ENCODE results near the gene CCDC134. TPM values are rescaled to one million over a fixed set of nuclear protein-coding genes. Genes with fewer than 3 reads are reported as not detected.
A peak's percentile ranks its signal among the peaks of the same experiment; 100 is the strongest.

The CCDC134 gene
- total RNA-seq, 2 experiments from 2014 or later = 20.3 to 20.9 TPM

DNA sequence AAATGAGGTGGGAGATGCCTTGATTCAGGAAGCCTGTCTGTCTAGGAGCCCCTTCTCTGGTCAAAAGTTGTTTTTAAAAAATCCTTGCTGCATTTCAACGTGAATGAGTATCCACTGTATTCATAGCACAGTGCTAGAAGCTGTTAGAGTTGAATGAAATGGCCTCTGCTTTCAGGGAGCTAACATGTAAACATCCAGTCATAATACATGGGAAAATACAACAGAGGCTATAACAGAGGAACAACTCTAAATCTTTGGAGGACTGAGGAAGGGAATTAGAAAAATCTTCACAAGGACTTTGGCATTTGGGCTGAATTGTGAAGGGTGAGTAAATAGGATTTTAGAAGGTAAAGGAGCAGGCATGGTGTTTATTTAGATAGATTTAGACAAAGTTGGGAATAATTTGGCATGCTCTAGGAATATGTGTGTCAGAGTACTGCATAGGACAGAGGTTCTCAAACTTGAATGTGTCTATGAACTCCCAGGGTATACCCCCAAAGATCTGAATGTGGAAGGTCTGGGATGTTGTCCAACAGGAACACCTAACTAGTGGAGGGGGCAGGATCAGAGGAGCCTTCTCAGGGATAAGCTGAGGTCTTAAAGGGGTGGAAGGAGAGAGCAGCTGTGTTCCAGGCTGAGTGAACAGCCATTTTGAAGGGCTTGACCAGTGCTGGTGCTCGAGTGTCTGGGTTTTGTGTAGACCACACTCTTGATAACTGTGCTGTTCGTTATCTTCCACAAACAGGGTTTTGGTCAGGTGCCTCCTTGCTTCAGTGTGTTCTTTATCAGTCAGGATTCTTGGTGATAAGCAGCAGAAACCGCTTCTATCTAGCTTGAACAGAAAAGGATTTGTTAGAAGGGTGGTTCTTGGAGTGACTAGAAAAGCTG lies 45.1 kb downstream of the CCDC134 start:
- ATAC-seq = no peak
- POLR2A ChIA-PET = no interaction called here
- DNase-seq = no peak
- Mint-ChIP-seq H3K4me1 (ENCODE audit: low read depth) (peaks cover 43% of the 10 kb centered on the region), H3K27ac (no peak overlapping the region), H3K4me3 (no peak overlapping the region), H3K9me3 (ENCODE audit: insufficient read depth) (no peaks in the 10 kb centered on the region), H3K36me3 (ENCODE audit: low read depth) (peaks cover 30% of the 10 kb centered on the region), H3K27me3 (ENCODE audit: low read depth) (no peaks in the 10 kb centered on the region)
- CTCF ChIA-PET = interaction anchor here (1.0 to 4.9 kb wide), 6 partner anchors 11 to 149 kb away, joined by 3 to 36 read pairs (median 3); partner anchors contain the start of gene SREBF2

DNA sequence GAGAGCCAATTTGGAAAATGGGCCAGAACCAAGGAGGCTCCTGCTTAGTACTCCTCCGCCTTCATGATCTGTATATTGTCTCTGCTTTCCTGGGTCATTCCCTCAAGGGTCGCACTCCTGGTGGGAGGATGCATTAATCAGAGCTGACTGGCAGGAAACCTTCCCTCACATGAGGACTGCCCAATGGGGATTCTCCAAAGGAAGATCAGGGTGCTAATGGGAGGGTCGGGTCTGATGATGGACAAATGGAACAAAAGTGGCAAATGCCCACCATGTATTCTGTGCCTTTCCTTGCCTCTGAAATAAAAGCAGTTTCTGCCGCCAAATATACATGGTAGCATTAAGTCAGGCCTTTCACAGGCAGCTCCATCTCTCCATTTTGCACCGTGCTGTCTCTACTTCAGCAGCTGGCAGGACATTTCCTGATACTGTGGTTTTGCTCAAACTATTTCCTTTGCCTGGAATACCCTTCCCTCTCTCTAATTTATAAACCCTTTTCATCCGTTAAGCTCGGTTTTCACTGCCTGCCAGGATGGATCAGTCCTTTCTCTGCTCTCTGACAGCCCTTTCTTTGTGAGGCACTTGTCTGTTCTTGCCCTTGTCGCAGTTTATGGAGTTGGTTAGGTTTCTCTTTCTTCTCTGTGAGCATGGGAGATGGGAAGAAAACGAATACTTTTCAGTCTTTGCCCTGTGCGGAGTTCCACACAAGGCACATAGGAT lies 45.9 kb downstream of the CCDC134 start:
- Mint-ChIP-seq H3K36me3 (ENCODE audit: low read depth) (peaks cover 25% of the 10 kb centered on the region), H3K4me1 (ENCODE audit: low read depth) (peaks cover 43% of the 10 kb centered on the region), H3K4me3 (no peak overlapping the region), H3K9me3 (ENCODE audit: insufficient read depth) (no peaks in the 10 kb centered on the region), H3K27me3 (ENCODE audit: low read depth) (no peaks in the 10 kb centered on the region), H3K27ac (no peak overlapping the region)
- ATAC-seq (no peak), DNase-seq (no peak)
- POLR2A ChIA-PET = interaction anchor here (0.9 kb wide), 1 partner anchor 157 kb away, joined by 3 read pairs; no protein-coding TSS in a partner anchor
- CTCF ChIA-PET = interaction anchor here (1.0 to 4.9 kb wide), 7 partner anchors 10 to 149 kb away, joined by 3 to 36 read pairs (median 3); partner anchors contain the start of gene SREBF2

DNA sequence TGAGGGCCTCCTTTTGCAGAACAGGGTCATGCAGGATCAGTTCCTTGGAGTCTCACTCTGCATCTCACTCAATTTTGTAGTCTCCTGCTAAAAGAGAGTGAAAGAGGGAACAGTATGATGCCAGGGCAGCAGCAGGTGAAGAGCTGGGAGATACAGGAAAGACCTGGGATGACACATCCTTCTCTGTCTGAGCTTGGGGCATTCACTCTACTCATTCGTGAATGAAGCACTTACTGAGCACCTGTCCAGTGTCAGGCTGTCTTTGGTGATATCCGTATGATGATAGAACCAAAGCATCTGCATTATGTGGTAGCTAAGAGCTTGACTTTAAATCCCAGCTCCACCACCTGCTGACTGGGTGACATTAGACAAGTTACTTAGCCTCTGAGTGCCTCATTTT lies 46.8 kb downstream of the CCDC134 start:
- H3K36me3 Mint-ChIP-seq (ENCODE audit: low read depth) = peaks cover 22% of the 10 kb centered on the region
- ATAC-seq (no peak), DNase-seq (no peak)
- H3K4me3 Mint-ChIP-seq = no peak overlapping the region
- POLR2A ChIA-PET = interaction anchor here (0.7 to 0.9 kb wide), 3 partner anchors 13 to 158 kb away, joined by 3 read pairs; no protein-coding TSS in a partner anchor
- H3K4me1 Mint-ChIP-seq (ENCODE audit: low read depth) = peaks cover 43% of the 10 kb centered on the region
- CTCF ChIA-PET = interaction anchor here (0.8 to 4.9 kb wide), 4 partner anchors 9 to 150 kb away, joined by 3 to 36 read pairs (median 4); no protein-coding TSS in a partner anchor
- H3K27ac Mint-ChIP-seq = peak overlapping the region; percentile 21
- H3K27me3 Mint-ChIP-seq (ENCODE audit: low read depth) = no peaks in the 10 kb centered on the region
- H3K9me3 Mint-ChIP-seq (ENCODE audit: insufficient read depth) = no peaks in the 10 kb centered on the region

DNA sequence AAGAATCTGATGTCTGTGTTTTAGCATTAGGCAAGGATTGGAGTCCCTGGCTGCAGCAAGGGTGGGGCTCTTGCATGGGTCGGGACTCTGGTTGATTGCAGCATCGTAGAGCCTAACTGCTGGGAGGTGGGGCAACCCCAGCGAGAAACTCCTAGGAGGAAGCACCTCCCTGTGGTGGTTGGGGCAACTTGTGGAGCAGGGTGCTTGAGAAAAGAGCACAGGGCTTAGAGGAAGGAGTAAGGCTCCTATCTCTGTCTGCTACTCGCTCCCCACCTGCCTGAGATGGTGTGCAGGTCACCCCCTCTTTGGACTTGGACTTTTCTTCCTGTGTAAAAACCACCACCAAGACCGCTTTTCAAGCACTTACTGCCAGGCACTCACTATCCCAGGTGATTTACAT lies 48.0 kb downstream of the CCDC134 start:
- DNase-seq = no peak
- H3K4me1 Mint-ChIP-seq (ENCODE audit: low read depth) = peaks cover 41% of the 10 kb centered on the region
- peak overlapping the region; percentile 33 for H3K27ac Mint-ChIP-seq
- no peak for ATAC-seq
- H3K27me3 Mint-ChIP-seq (ENCODE audit: low read depth) = no peaks in the 10 kb centered on the region
- ChIA-PET CTCF (no interaction called here), POLR2A (no interaction called here)
- no peaks in the 10 kb centered on the region for H3K9me3 Mint-ChIP-seq (ENCODE audit: insufficient read depth)
- no peak overlapping the region for H3K4me3 Mint-ChIP-seq
- peaks cover 23% of the 10 kb centered on the region for H3K36me3 Mint-ChIP-seq (ENCODE audit: low read depth)

DNA sequence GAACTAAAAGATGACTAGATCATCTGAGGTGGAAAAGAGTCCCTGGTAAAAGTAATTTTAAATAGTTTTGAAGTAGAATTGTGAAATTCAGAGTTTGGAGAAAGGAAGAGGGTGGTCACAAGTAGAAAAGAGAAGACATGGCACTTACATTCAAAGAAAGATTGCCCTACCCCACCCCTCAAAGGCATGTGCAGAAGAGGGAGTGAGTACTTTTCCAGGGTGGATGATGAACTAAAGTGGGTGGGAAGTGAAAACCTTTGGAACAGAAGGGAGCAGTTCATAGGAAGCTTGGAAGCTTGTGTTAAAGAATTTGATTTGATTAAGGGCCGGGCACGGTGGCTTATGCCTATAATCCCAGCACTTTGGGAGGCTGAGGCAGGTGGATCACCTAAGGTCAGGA lies 56.0 kb downstream of the CCDC134 start:
- ATAC-seq = no peak
- H3K36me3 Mint-ChIP-seq (ENCODE audit: low read depth) = peaks cover 18% of the 10 kb centered on the region
- CTCF ChIA-PET = interaction anchor here (0.7 to 5.8 kb wide), 12 partner anchors 11 to 160 kb away, joined by 3 to 36 read pairs (median 4); partner anchors contain the start of genes MEI1 and SREBF2
- H3K4me1 Mint-ChIP-seq (ENCODE audit: low read depth) = peaks cover 57% of the 10 kb centered on the region
- POLR2A ChIA-PET = interaction anchor here (1.4 to 1.6 kb wide), 2 partner anchors 34 to 56 kb away, joined by 3 to 4 read pairs; partner anchors contain the start of gene CCDC134
- no peak for DNase-seq
- no peak overlapping the region for H3K27ac Mint-ChIP-seq
- no peaks in the 10 kb centered on the region for H3K9me3 Mint-ChIP-seq (ENCODE audit: insufficient read depth)
- H3K4me3 Mint-ChIP-seq = no peak overlapping the region
- no peaks in the 10 kb centered on the region for H3K27me3 Mint-ChIP-seq (ENCODE audit: low read depth)

DNA sequence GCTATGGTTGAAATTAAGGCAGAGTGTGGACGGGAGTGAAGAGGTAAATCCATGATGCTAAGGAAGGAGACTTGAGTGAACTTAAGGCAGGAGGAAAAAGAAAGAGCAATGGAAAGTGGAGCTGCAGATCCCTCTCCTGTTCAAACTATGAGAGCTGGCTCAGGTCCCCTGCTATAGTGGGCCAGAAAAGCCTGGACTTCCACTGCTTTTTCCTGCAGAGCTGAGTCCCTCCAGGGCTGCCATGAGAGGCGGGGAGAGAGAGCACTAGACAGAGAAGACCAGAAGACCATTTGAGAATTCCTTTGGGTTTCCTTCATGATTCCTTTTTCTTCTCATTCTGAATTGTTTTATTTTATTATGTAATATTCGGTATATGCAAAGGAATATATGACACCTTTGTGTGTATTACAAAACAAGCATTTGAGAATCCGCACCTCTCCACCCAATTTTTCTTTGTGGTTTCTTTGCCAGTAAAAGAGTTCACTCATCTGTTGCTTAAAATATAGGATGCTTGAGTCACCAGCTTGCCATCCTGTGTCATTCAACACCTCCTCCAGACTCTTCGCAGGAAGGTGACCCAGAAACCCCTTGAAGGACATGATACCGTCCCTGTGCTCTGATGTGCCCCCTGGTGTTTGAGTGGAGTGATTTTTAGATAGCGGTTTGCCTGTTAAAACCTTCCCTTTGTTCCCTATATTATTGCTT lies 56.8 kb downstream of the CCDC134 start:
- Mint-ChIP-seq H3K36me3 (ENCODE audit: low read depth) (peaks cover 18% of the 10 kb centered on the region), H3K27me3 (ENCODE audit: low read depth) (no peaks in the 10 kb centered on the region), H3K4me1 (ENCODE audit: low read depth) (peaks cover 61% of the 10 kb centered on the region), H3K27ac (peak overlapping the region; percentile 31), H3K4me3 (peak overlapping the region; percentile 12), H3K9me3 (ENCODE audit: insufficient read depth) (no peaks in the 10 kb centered on the region)
- ChIA-PET CTCF (interaction anchor here (0.6 to 5.8 kb wide), 19 partner anchors 10 to 191 kb away, joined by 3 to 36 read pairs (median 4); partner anchors contain the start of genes CCDC134, MEI1 and SREBF2), POLR2A (interaction anchor here (1.2 to 1.6 kb wide), 3 partner anchors 24 to 57 kb away, joined by 3 to 5 read pairs (median 4); partner anchors contain the start of genes CCDC134 and SREBF2)
- peak; percentile 71 for ATAC-seq
- DNase-seq = peak; percentile 79

DNA sequence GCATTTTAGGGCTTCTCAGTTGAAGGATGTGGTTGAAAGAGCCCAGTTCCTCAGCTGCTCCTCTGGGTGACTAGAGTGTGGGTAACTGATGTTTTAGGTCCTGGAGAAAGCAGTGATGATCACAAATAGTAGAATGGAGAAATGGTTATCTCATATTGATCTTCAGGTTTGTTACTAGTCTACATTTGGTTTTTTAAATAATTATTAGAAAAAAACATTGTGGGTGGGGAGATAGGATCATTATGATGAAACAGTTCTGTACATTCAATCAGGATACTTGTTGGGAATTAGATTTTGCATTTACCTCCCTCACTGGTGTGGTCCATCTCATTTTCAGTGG lies 57.4 kb downstream of the CCDC134 start:
- H3K27ac Mint-ChIP-seq = peak overlapping the region; percentile 36

DNA sequence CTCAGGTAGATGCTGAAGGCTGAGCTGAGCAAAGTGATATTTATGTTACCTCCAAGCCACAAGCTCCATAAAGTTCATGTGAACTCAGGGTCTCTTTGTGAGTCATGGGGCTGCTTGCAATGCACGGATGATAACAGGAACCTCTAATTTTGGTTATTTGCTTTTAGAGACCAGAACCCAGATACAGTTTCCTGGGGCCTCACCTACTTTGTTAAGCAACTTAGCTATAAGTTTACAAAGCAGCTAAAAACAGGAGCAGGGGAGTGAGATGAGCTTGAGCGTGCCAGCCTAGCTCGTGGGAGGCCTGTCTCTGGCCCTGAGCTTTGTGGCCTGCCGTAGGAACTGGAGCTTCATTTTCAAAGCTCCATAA lies 61.7 kb downstream of the CCDC134 start:
- ChIA-PET CTCF (interaction anchor here (0.6 to 2.7 kb wide), 21 partner anchors 9 to 450 kb away, joined by 3 to 35 read pairs (median 5); partner anchors contain the start of genes CCDC134, SREBF2 and TNFRSF13C), POLR2A (interaction anchor here (0.7 to 2.6 kb wide), 7 partner anchors 10 to 165 kb away, joined by 3 to 8 read pairs (median 4); partner anchors contain the start of genes CCDC134 and SREBF2)
- ATAC-seq (peak; percentile 39), DNase-seq (peak; percentile 33)
- Mint-ChIP-seq H3K4me3 (no peak overlapping the region), H3K4me1 (ENCODE audit: low read depth) (peaks cover 64% of the 10 kb centered on the region), H3K36me3 (ENCODE audit: low read depth) (peaks cover 20% of the 10 kb centered on the region), H3K27ac (peak overlapping the region; percentile 71), H3K9me3 (ENCODE audit: insufficient read depth) (no peaks in the 10 kb centered on the region), H3K27me3 (ENCODE audit: low read depth) (no peaks in the 10 kb centered on the region)

More for the DNA sequence above, 57.4 kb downstream of the CCDC134 start:
- no peak for ATAC-seq
- ChIA-PET POLR2A (interaction anchor here (1.2 kb wide), 1 partner anchor 24 kb away, joined by 5 read pairs; the partner anchor contains the start of gene SREBF2), CTCF (interaction anchor here (0.7 to 5.8 kb wide), 15 partner anchors 12 to 257 kb away, joined by 3 to 36 read pairs (median 5); partner anchors contain the start of genes CCDC134, MEI1 and SREBF2)
- Mint-ChIP-seq H3K27me3 (ENCODE audit: low read depth) (no peaks in the 10 kb centered on the region), H3K4me3 (no peak overlapping the region), H3K4me1 (ENCODE audit: low read depth) (peaks cover 65% of the 10 kb centered on the region), H3K9me3 (ENCODE audit: insufficient read depth) (no peaks in the 10 kb centered on the region), H3K36me3 (ENCODE audit: low read depth) (peaks cover 16% of the 10 kb centered on the region)
- no peak for DNase-seq

DNA sequence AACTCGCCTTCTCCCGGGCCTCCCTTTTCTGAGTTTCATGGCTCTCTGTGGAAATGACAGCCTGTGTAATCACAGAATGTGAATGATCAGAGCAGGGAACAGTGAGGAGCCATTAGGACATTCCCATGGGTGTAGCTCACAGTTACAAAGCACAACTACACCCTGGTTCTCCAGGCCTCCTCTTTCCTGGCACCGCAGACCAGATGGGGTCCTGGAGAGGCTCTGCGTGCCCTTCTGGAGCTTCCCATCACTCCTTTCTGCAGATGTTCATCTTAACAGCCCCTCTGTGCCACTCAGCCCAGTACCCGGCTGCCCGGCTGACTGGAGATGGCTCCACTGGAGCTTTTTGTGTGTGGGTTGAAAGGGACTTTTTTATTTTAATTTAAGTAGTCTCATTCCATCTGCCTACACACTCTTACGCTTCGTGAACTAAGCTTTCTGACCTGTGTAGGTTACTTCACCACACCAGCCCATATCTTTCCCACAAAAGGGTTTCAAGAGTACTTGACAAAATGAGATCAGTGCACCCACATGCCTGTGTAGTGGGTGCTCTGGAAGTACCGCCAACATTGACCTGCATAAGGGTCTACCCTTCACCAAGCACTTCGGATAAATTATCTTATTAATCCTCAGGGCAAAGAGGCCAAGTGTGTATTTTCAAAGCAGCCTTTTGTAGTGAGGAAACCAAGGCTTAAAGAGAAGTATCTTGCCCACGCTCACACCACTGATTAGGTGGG lies 62.2 kb downstream of the CCDC134 start:
- DNase-seq (peak; percentile 31), ATAC-seq (peak; percentile 48)
- peak overlapping the region; percentile 10 for H3K4me3 Mint-ChIP-seq
- H3K27me3 Mint-ChIP-seq (ENCODE audit: low read depth) = no peaks in the 10 kb centered on the region
- H3K27ac Mint-ChIP-seq = peak overlapping the region; percentile 71
- H3K9me3 Mint-ChIP-seq (ENCODE audit: insufficient read depth) = no peaks in the 10 kb centered on the region
- CTCF ChIA-PET = interaction anchor here (0.6 to 2.7 kb wide), 21 partner anchors 8 to 450 kb away, joined by 3 to 35 read pairs (median 5); partner anchors contain the start of genes CCDC134, SREBF2 and TNFRSF13C
- peaks cover 59% of the 10 kb centered on the region for H3K4me1 Mint-ChIP-seq (ENCODE audit: low read depth)
- POLR2A ChIA-PET = interaction anchor here (0.7 to 2.6 kb wide), 7 partner anchors 10 to 165 kb away, joined by 3 to 8 read pairs (median 4); partner anchors contain the start of genes CCDC134 and SREBF2
- H3K36me3 Mint-ChIP-seq (ENCODE audit: low read depth) = peaks cover 24% of the 10 kb centered on the region

DNA sequence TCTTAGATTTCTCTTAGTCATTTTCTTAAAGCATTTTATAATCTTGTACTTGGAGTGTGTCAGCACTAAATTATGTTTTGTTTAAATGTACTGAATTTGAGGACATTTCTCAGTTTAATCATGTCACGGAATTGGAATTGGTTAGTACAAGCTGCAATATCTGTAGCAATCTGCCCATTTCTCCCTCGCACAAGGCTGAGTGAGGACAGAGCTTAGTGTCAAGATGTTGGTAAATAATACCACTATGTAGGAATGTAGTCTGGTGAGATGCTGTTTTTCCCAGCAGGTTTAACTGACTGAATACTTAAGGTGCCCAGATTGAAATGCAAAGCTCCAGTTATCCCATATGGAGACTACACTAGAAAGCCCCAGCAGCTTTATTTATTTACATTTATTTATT lies 63.0 kb downstream of the CCDC134 start:
- H3K4me1 Mint-ChIP-seq (ENCODE audit: low read depth) = peaks cover 51% of the 10 kb centered on the region
- POLR2A ChIA-PET = interaction anchor here (1.9 to 2.6 kb wide), 3 partner anchors 9 to 82 kb away, joined by 6 to 8 read pairs (median 6); partner anchors contain the start of gene SREBF2
- H3K9me3 Mint-ChIP-seq (ENCODE audit: insufficient read depth) = no peaks in the 10 kb centered on the region
- DNase-seq (no peak), ATAC-seq (no peak)
- peaks cover 24% of the 10 kb centered on the region for H3K36me3 Mint-ChIP-seq (ENCODE audit: low read depth)
- no peaks in the 10 kb centered on the region for H3K27me3 Mint-ChIP-seq (ENCODE audit: low read depth)
- H3K4me3 Mint-ChIP-seq = no peak overlapping the region
- CTCF ChIA-PET = interaction anchor here (1.0 to 2.7 kb wide), 5 partner anchors 10 to 166 kb away, joined by 3 to 35 read pairs (median 5); partner anchors contain the start of gene TNFRSF13C
- H3K27ac Mint-ChIP-seq = no peak overlapping the region

Data from activated CD8-positive, alpha-beta T cell treated with anti-CD3 and anti-CD28 coated beads, Interleukin-2, amount 10 ng/mL, durations not matched to agents 7 days and 5 days (primary cell).